Stimulated activated CD8-positive, alpha-beta memory T cell treated with anti-CD3 and anti-CD28 coated beads, Interleukin-7, amount 100 ng/mL, for 24 hours (primary cell): ENCODE data around the gene PPP1R37.
"Not testable (repeated sequence)": the region's sequence is repeated elsewhere in the genome, so short reads cannot be mapped to it uniquely, and the experiment has no call there.

Experiments used
- DNase-seq: peaks from one replicate; pipeline ENCODE4 v3.0.0-alpha.2; 2020; ENCODE audit warnings: low read depth

Gene PPP1R37

GRCh38 chr19:45095496-45096413, 2.8 kb downstream of the PPP1R37 start:
- DNase-seq = no peak

- no peak for DNase-seq
Observed at GRCh38 chr19:45096700-45097099, 3.7 kb downstream of the PPP1R37 start.

- DNase-seq = no peak
Observed at GRCh38 chr19:45097450-45097775, 4.4 kb downstream of the PPP1R37 start.

GRCh38 chr19:45097776-45098520, 5.0 kb downstream of the PPP1R37 start:
- DNase-seq = no peak

GRCh38 chr19:45098521-45099466, 5.8 kb downstream of the PPP1R37 start:
- DNase-seq = no peak

- no peak for DNase-seq
Observed at GRCh38 chr19:45099467-45100191, 6.7 kb downstream of the PPP1R37 start.

- DNase-seq = no peak
Observed at GRCh38 chr19:45100201-45100600, 7.2 kb downstream of the PPP1R37 start.

GRCh38 chr19:45100846-45101252, 7.9 kb downstream of the PPP1R37 start:
- DNase-seq = no peak

GRCh38 chr19:45101806-45102205, 8.8 kb downstream of the PPP1R37 start:
- no peak for DNase-seq

- no peak for DNase-seq
Observed at GRCh38 chr19:45102481-45102880, 9.5 kb downstream of the PPP1R37 start.

GRCh38 chr19:45103156-45103507, 10.2 kb downstream of the PPP1R37 start:
- no peak for DNase-seq

- DNase-seq = no peak
Observed at GRCh38 chr19:45103508-45104319, 10.7 kb downstream of the PPP1R37 start.

GRCh38 chr19:45104658-45105349, 11.8 kb downstream of the PPP1R37 start:
- no peak for DNase-seq

GRCh38 chr19:45106363-45106762, 13.4 kb downstream of the PPP1R37 start:
- DNase-seq = not testable (repeated sequence)

GRCh38 chr19:45107621-45108150, 14.7 kb downstream of the PPP1R37 start:
- DNase-seq = no peak

- DNase-seq = no peak
Observed at GRCh38 chr19:45110851-45111266, 17.9 kb downstream of the PPP1R37 start.

- DNase-seq = no peak
Observed at GRCh38 chr19:45112111-45112827, 19.3 kb downstream of the PPP1R37 start.

GRCh38 chr19:45113628-45114027, 20.6 kb downstream of the PPP1R37 start:
- DNase-seq = no peak

GRCh38 chr19:45114116-45114515, 21.1 kb downstream of the PPP1R37 start:
- DNase-seq = no peak
